Adrenal gland (tissue), 5 donors: ENCODE results near the gene DHFR2.

Experiments
- CTCF ChIP-seq, 6 experiments: fragments of 450-650 bp in 4 of 6; fragments of 200-600 bp in 2 of 6; sonication (generic) in 1 of 6; IDR thresholded peaks; 1 replicate in 5 of 6; 2 replicates in 1 of 6; pipeline versions ENCODE4 v1.5.1 to v1.8.0; 2016 to 2021; ENCODE audit warnings: antibody characterized with exemption in 6 of 6, mild to moderate bottlenecking in 2 of 6, moderate library complexity in 1 of 6
- POLR2A ChIP-seq, 2 donors: fragments of 450-650 bp; IDR thresholded peaks; one replicate each; pipeline ENCODE4 v1.6.1; 2017; ENCODE audit warnings: antibody characterized with exemption in 2 of 2, mild to moderate bottlenecking in 2 of 2, moderate library complexity in 1 of 2
- donor health status: DM: no; HTN: no; CAD: no.

GRCh38 chr3:94024385-94024784 is 38.3 kb downstream of the DHFR2 start:
- TF ChIP-seq CTCF (IDR thresholded peaks at IDR 0.05) (no peak), POLR2A (IDR thresholded peaks at IDR 0.05) (no peak)
